NCI-H1048 (cell line): ENCODE data around the gene EFCAB8.
"Not testable (repeated sequence)": the region's sequence is repeated elsewhere in the genome, so short reads cannot be mapped to it uniquely, and the experiment has no call there.

Experiments used
- DNase-seq: peaks from one replicate; lab custom pipeline; 2025; lab: John Stamatoyannopoulos, UW

The EFCAB8 gene

DNA sequence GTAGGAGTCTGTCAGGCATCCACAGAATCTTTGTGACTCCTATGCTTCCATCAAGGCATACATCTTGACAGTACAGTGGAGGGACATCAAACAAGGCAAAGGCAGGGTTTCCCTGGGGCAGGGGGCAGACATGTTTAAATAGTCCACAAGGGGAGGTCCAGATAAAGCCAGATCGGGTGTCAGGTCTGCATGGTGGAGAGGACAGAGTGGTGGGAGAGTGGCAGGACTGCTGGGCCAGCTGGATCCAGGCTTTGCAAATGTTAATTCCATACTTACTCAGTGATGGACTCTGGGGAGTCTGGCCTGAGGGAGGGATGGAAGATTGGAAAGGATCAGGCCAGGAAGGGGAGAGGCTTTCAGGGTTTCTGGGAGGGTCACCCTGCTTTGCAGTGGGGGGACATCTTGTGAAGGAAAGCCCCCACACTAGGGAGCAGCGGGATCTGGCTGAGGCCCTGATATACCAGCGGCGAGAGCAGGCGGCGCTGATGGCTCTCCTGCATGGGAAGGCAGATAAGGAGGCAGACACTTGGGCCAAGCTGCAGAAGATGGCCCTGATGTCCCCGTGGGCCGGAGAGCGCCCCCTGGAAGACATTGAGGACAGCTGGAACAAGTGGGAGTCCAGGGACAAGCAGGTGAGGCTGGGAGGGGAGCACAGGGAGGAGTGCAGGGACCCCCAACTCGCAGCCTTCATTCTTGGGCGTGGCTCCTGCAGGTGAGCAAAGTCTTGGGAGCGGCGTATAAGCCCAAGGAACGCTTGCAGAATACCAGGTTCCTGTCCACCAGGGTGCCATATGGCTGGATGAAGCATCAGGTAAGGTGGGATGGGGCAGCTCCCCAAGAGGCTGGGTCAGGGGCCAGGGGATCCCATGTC is 100.9 kb downstream of the EFCAB8 start:
- no peak for DNase-seq

DNA sequence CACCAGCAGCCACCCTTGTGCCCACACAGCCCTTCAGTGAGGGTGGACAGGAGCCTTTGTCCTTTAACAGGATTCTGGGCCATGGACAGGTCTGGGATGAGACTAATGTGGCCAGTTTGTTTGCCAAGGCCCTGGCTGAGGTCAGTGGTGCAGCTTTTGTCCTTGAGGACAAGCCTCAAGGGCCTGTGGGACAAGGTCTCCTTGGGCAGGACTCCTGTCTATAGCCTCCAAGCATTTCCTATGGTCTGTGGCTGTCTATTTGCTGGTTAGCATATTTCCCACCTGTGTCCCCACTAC is 101.4 kb downstream of the EFCAB8 start:
- no peak for DNase-seq

DNA sequence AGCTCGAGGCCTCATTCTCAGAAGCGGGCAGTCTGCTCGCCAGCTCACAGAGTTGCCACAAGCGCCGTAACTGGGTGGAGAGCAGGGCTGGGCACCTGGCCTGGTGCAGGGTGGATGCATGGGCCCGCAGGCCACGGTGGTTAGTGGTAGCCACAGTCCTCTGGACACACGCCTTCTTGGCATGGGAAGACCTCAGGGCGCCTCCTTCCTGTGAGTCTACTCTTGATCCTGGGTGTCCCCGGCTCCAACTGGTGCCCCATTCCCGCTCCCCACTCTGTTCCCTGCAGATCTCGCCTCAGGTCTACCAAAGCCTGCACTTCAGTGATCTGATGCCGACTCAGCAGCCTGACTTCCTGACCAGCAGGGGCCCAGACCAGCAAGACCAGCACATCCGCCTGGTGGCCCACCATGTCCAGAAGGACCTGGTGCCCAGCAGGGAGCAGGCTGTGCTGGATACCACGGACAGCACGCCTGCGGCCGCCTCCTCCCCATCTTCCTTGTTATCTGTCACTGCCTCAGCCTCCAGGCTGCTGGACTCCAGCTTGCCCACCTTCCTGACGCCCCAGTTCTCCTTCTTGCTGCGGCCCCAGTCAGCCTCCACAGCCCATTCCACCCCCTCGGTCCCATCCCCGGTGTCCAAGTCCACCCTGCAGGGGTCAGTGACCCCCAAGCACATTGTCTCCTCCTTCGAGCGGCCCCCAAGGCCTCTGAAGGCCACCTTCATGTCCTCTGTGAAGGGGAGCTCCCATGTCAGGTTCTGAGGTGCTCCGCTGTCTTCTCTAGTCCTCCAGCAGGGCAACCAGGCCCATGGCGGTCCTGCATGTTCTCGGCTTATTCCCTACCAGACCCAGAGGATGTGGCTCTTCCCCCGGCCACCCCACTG is 102.4 kb downstream of the EFCAB8 start:
- DNase-seq = no peak

DNA sequence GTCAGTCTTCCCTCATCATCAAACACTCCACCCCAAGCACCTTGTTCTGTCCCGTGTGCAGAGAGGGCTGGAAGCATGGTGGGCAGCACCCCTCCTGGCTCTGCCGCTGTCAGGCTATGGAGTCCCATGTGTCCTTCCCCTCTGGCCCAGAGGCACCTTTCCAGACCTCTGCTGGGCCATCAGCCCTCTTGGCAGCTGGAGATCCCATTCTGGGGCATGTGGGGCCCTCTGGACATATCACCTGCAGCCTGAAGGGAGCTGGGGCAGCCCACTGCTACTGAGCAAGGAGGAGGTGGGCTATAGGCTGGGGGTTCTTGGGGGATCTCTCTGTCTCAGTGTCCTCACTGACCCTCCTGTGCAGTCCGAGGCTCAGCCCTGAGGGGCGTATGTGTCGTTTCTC is 103.3 kb downstream of the EFCAB8 start:
- no peak for DNase-seq

DNA sequence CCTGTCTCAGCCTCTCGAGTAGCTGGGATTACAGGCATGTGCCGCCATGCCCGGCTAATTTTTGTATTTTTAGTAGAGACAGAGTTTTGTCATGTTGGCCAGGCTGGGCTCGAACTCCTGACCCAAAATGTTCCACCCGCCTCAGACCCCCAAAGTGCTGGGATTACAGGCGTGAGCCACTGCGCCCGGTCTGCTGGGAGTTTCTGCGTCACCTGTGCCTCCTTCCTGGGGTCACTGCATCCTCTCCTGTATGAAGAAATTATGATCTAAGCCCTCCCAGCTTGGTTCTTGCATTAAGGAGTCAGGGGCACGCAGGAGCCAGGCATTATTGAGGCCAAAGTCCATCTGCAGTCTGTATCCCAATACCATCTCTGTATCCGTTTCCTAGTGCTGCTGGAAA is 103.9 kb downstream of the EFCAB8 start:
- not testable (repeated sequence) for DNase-seq

DNA sequence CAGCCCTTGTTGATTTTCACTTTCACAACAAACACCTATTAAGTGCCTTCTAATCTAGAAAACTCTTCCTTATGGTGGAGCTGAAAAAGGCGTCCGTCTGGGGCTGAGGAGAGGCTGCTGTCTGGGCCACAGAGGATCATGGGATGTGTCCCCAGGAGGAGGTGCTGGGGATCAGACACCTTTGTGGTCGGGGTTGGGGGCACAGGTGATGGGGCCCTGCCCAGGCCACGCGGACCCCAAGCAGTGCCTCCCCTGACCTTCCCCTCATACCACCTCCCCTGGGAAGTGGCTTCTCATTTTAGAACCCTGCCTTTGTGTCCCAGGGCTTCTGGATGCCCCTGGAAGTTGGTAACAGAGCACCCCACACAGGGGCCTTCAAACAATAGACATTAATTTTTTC is 104.5 kb downstream of the EFCAB8 start:
- no peak for DNase-seq

DNA sequence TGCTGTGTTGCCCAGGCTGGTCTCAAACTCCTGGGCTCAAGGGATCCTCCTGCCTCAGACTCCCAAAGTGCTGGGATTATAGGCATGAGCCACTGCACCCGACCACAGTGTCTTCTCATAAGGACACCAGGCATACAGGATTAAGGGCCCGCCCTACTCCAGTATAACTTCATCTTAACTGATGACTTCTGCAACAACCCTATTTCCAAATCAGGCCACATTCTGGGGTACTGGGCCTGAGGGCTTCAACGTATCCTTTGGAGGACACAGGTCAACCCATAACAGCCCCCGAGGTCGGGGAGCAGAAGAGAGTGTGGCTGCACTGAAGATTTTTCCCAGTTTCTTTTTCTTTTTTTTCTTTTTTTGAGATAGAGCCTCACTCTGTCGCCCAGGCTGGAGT is 105.9 kb downstream of the EFCAB8 start:
- no peak for DNase-seq

DNA sequence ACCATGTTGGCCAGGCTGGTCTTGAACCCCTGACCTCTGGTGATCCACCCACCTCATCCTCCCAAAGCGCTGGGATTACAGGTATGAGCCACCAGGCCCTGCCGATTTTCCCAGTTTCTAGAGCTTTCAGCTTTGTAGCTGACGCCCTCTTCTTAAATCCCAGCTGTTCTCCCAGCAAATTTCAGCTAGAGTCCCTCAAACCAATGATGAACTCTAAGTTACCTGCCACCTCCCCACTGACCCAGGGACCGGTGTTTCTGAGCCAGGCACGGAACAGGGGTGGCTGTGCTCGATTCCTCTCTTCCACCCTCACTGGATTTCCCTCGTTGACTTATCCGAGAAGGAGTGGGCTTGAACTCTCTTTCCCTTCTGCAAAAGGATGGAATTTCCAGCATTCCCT is 106.4 kb downstream of the EFCAB8 start:
- DNase-seq = no peak

DNA sequence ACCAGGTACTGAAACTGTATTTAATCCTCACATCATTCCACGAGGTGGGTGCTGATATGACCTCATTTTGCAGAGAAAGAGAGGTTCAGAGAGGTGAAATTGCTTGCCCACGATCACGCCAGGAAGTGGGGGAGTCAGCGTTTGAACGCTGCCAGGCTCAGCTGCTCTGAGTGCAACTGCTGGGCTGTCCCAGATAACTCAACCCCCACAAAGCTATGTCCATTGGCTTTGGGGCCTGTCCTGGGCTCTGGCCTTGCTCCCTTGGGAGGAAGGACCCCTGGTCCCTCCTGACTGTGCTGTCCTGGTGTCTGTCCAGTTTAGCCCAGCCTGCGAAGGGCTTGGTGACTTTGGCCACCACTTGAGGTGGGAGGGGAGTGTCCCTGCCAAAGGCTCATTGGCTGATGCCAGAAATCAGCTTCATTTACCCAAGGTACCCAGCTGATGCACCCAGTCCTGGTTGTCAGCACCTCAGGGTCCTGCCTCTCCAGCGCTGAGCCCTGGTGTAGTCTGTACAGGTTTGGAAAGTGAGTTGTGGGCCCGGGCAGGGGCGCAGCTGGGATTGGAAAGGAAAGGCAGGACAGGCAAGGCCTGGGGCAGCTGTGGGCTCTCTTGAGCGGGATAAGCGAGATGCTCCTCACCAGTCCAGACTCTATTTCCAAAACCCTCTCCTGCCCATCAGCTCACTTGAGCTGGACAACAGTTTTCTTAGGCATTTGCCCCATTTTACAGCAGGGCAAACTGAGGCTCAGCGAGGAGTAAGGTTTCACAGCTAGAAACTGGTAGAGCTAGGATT is 107.1 kb downstream of the EFCAB8 start:
- no peak for DNase-seq

DNA sequence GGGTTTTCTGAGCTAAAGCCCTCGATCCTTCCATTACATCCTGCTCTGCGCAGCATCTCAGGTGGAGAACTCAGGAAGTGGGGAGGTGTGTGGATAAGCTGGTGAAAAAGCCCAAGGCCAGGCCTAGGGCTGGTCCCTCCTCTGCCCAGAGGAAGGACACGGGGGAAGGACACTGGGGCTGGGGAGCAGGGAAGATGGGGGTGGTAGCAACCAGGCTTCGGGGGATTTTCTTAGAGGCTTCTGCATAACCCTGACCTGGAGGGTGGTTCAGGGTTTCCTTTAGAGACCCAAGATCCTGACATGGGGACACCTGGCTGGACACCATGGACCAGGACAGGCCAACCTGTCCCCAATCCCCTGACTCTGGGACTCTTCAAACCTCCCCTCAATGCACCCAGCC is 107.7 kb downstream of the EFCAB8 start:
- no peak for DNase-seq

DNA sequence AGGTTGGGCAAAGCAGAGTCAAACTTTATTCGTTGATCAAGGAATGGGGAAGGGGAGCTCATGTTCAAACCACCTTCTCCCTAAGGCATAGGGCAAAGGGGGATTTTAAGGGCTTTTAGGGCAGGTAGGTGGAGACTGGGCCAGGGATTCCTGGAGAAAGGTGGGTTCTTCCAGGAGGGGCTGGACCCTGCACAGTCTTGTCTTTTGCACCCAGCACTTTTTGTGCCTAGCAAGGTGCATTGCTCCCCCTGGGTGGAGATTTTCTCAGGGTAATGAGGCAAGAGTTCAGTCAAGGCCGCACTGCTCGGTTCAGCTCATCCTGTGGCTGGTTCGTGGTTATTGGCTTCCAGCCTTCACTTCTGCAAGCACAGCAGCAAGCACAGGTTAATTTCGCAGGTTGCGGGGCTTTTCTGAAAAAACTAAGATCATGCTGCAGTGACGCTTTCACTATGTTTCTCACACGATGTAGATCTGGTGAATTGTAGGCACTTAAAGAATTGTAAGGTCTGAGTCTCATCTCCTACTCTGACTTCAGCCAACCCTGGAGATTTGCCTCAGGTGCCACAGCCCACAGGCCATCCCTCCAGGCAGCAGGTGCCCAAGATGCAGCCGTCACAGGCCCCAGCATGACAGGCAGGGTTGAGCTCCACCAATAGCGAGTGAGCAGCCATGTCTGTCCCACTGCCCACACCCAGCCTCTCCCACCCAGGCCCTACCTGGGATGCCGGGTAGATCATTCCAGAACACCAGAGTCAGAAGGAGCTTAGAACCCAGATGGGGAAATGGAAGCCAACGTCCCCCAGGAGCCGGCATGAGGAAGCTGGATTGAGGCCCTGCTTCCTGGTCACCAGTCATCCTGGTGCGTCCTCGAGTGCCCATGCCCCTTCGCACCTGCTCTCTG is 108.4 kb downstream of the EFCAB8 start:
- DNase-seq = no peak

DNA sequence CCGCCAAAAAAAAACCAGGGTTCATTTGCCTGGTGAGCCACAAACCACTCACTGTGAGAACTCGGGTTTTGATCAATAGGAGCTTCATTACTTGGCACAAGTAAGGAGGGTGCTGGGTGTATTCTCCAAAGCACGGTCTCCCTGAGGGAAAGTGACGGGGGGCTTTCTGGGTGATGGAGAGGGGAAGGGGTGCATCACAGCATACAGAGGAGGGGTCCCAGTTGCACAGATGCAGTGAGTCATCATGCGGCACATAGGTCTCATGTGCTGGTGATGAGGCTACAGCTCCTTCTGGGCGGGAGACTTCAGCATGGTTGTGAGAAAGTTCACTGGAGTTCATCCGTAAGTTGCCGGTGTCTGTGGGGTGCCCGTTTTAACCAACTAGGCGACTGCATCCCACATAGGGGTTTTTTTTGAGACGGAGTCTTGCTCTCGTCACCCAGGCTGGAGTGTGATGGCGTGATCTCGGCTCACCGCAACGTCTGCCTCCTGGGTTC is 109.3 kb downstream of the EFCAB8 start:
- no peak for DNase-seq

DNA sequence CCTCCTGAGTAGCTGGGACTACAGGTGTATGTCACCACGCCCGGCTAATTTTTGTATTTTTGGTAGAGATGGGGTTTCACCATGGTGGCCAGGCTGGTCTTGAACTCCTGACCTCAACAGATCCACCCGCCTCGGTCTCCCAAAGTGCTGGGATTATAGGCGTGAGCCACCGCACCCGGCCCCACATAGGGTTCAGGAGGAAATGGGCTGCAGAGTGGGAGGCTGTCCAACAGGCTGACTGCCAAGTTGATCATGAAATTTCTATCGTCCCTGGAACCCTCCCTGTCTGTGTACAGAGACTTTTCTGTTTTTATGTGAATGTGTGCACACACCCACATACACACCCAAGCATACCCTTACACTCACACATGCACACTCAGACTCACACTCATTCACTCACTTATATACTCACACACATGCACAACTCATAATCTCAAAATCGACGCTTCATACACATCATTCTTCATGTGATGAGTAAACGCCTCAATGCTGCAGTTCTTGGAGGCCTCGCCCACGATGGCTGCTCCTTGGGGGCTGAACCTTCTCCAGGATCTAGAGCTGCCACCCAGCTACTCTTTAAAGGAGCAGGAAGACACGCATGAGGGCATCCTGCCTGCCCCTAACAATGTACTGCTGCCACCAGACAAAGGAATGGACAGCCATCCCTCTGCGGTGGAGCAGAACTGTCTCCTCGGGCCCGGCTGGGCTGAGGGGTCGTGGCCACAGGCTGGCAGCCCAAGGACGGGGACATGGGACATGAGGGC is 109.9 kb downstream of the EFCAB8 start:
- no peak for DNase-seq

DNA sequence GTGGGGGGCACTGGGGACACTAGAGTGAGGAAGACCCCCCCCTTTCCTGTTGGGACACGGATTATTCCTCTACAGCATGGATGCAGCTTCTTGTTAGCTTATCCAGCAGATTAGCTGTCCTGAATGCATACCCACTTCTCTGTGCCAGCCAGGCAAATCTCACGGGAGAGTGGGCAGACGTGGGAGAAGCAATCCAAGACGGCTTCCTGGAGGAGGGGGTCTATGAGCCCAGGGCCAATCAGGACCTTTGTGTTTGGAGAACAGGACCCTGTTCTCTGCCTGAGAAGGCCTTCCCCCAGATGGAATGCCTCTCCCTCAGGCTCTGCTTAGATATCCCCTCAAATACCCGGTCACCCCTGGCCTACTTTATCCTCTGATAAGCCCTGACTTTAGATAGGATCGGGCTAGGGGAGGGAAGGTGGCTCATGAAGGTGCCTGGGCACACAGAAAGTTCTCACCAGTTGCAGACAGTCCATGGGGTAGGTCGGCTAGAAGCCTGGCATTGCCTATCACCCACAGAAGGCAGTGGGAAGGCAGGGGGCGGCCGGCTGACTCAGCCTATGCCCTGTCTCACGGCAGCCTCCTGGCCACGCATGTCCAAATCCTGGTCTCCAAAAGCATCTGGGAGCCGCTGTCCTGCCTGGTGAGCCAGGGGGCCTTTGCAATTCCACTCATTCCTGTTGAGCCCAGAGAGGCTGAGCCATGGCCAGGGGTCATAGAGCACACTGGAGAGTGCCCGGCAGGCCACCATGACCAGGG is 110.8 kb downstream of the EFCAB8 start:
- no peak for DNase-seq

DNA sequence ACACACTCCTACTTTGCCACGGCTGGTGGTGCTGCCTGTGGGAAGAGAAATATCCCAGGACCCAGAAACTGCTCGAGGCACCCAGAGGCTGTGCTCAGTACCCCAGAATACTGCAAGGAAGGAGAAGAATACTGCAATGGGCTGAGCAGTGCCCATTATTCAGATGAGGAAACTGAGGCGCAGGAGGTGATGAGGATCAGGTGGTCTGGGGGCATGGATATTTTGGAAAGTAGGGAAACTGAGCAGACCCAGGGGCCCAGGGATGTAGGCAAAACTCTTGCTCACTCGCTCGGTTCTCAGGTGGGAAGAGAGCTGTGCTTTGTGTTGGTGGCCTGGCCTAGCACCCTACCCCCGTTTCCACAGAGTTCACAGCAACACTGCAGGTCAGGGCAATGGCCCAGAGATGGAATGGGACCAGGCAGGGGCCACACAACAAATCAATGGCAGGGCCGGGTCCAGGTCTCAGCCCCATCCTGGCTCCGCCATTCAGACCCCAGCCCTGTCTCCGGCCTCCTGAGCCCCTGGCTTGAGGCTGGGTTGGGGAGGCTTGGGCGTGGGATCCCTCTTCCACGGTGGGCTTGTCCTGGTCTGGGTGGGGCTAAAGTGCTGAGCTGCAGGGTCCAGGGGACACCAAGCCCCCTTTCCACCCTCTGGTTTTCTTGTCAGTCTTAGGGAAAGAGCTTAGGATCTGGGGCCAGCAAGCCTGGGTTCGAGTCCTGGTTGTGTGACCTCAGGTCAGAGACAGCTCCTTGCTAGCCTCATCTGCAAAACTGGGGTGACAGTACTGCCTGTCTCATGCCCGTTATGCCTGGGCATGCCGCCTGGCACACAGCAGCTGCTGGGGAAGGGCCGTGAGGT is 111.6 kb downstream of the EFCAB8 start:
- DNase-seq = no peak

DNA sequence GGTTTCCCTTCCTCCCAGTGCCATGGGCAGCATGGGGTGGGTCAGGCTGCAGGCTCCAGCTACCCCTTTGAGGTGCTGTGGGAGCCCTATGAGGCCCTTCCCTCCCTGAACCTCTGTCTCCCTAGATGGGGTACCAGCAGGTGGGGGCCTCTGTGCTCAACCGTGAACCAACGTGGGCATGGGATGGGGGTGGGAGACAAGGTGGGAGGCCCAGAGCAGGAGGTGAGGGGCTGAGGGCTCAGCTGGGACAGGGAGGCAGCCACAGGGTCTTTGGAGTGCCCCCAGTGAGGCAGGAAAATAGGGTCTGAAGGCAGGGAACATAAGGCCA is 112.2 kb downstream of the EFCAB8 start:
- no peak for DNase-seq

DNA sequence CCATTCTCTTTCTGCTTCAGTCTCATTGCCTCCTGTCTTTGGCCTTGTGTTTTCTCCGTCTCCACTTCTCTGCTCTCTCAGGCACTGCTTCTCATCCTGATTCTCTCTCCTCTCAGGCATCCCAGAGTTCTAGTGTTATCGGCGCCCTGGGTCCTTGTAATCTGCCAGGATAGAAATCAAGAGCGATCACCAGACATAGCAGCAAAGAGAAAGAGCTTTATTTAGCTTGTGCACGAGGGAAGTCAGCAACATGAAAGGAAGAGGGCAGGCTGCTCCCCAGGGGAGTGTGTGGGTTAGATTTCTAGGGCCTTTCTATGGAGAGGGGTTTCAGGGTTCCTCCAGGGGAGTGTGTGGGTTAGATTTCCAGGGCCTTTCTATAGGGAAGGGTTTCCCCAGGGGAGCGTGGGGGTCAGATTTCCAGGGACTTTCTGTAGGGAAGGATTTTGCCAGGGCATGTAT is 113.0 kb downstream of the EFCAB8 start:
- no peak for DNase-seq

DNA sequence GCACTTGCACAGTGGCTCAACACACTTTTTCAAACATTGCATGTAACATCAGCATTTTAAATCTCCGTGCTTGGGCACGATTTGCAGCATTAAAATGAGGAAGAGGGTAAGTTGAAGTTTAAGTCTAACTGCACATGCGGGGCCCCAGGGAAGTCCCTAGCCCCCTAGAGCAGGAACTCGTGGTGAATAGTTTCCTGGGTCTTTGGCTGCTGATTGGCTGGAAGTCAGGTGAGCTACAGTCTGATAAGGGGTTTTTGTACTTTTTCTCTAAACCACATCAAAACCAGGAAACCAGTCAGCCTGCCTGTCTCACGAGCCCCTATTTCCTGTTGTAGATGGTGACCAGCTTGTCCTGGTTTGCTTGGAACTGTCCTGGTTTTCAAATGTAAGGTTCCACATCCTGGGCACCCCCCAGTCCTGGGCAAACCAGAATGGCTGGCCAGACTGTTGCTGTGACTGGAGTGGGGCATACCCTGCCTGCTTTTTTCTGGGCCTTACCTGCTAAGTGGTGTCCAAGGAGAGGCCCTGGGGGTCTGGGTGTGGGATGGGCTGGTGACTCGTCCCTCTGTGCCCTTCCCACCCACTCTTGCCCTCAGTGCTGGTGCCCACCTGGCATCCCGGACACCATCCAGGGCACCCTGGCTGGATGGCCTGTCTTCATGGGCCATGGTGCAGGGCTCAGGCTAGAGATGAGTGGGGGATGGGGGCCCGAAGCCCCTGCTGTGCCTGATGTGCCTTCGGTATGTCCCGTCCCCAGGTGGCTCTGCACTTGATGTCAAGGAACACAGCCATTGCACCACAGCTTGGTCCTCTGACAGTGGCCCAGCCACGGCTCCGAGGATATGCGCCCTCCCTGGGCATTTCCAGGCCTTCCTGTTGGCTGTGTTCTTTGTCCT is 113.7 kb downstream of the EFCAB8 start:
- no peak for DNase-seq
